ENCODE results near the gene LATS2.

LATS2 gene

GRCh38 chr13:20972731-20973130 lies 88.7 kb downstream of the LATS2 start:
- H4K20me1 ChIP-seq (ENCODE audit: insufficient read depth): no peaks in the 10 kb centered on the region
- H3K4me2 ChIP-seq: no peak overlapping the region
- H3K79me2 ChIP-seq (ENCODE audit: insufficient read depth, low read depth): no peaks in the 10 kb centered on the region
- no peak overlapping the region for H3K4me3 ChIP-seq (IDR thresholded peaks at IDR 0.05; ENCODE audit: insufficient read depth, low read depth, low read length)
- H3K27me3 ChIP-seq (ENCODE audit: insufficient read depth, low read depth): no peaks in the 10 kb centered on the region
- no peak for TF ChIP-seq CTCF (conservative IDR thresholded peaks at IDR 0.05; ENCODE audit: low read depth, low read length)
- no peak overlapping the region for H3K9ac ChIP-seq
- H2AFZ ChIP-seq (ENCODE audit: low read depth): no peak overlapping the region
- H3K36me3 ChIP-seq (ENCODE audit: insufficient read depth): no peaks in the 10 kb centered on the region
- no peak overlapping the region for H3K27ac ChIP-seq
- H3K4me1 ChIP-seq (ENCODE audit: low read depth, poor library complexity, severe bottlenecking): peaks cover 3% of the 10 kb centered on the region

GRCh38 chr13:20969182-20969581 lies 92.2 kb downstream of the LATS2 start:
- H3K4me2 ChIP-seq: no peak overlapping the region
- no peak overlapping the region for H3K9ac ChIP-seq
- no peak overlapping the region for H3K4me3 ChIP-seq (IDR thresholded peaks at IDR 0.05; ENCODE audit: insufficient read depth, low read depth, low read length)
- H2AFZ ChIP-seq (ENCODE audit: low read depth): no peak overlapping the region
- H3K79me2 ChIP-seq (ENCODE audit: insufficient read depth, low read depth): no peaks in the 10 kb centered on the region
- no peaks in the 10 kb centered on the region for H3K36me3 ChIP-seq (ENCODE audit: insufficient read depth)
- no peak overlapping the region for H3K27ac ChIP-seq
- no peaks in the 10 kb centered on the region for H4K20me1 ChIP-seq (ENCODE audit: insufficient read depth)
- H3K27me3 ChIP-seq (ENCODE audit: insufficient read depth, low read depth): no peaks in the 10 kb centered on the region
- no peak for TF ChIP-seq CTCF (conservative IDR thresholded peaks at IDR 0.05; ENCODE audit: low read depth, low read length)
- H3K4me1 ChIP-seq (ENCODE audit: low read depth, poor library complexity, severe bottlenecking): peaks cover 3% of the 10 kb centered on the region

- Histone ChIP-seq H4K20me1 (ENCODE audit: insufficient read depth) (no peaks in the 10 kb centered on the region), H3K4me3 (IDR thresholded peaks at IDR 0.05; ENCODE audit: insufficient read depth, low read depth, low read length) (no peak overlapping the region), H3K4me2 (no peak overlapping the region), H2AFZ (ENCODE audit: low read depth) (no peak overlapping the region), H3K36me3 (ENCODE audit: insufficient read depth) (no peaks in the 10 kb centered on the region), H3K9ac (no peak overlapping the region), H3K4me1 (ENCODE audit: low read depth, poor library complexity, severe bottlenecking) (peaks cover 3% of the 10 kb centered on the region), H3K79me2 (ENCODE audit: insufficient read depth, low read depth) (no peaks in the 10 kb centered on the region), H3K27ac (no peak overlapping the region), H3K27me3 (ENCODE audit: insufficient read depth, low read depth) (no peaks in the 10 kb centered on the region)
- TF ChIP-seq CTCF (conservative IDR thresholded peaks at IDR 0.05; ENCODE audit: low read depth, low read length): no peak
These were observed 92.6 kb downstream of the LATS2 start for GRCh38 chr13:20968745-20969144.

GRCh38 chr13:20967340-20967739 lies 94.0 kb downstream of the LATS2 start:
- H3K27me3 ChIP-seq (ENCODE audit: insufficient read depth, low read depth): no peaks in the 10 kb centered on the region
- no peak for TF ChIP-seq CTCF (conservative IDR thresholded peaks at IDR 0.05; ENCODE audit: low read depth, low read length)
- H3K4me1 ChIP-seq (ENCODE audit: low read depth, poor library complexity, severe bottlenecking): peaks cover 3% of the 10 kb centered on the region
- H3K4me2 ChIP-seq: no peak overlapping the region
- no peak overlapping the region for H2AFZ ChIP-seq (ENCODE audit: low read depth)
- no peaks in the 10 kb centered on the region for H4K20me1 ChIP-seq (ENCODE audit: insufficient read depth)
- H3K79me2 ChIP-seq (ENCODE audit: insufficient read depth, low read depth): no peaks in the 10 kb centered on the region
- H3K9ac ChIP-seq: no peak overlapping the region
- H3K4me3 ChIP-seq (IDR thresholded peaks at IDR 0.05; ENCODE audit: insufficient read depth, low read depth, low read length): no peak overlapping the region
- no peaks in the 10 kb centered on the region for H3K36me3 ChIP-seq (ENCODE audit: insufficient read depth)
- H3K27ac ChIP-seq: no peak overlapping the region

Data from KMS-11 (cell line).